ENCODE results near the gene CEACAM19.
"Not testable (repeated sequence)": the region's sequence is repeated elsewhere in the genome, so short reads cannot be mapped to it uniquely, and the experiment has no call there.

CEACAM19 gene

GRCh38 chr19:44720396-44720795 is 49.1 kb downstream of the CEACAM19 start:
- H3K36me3 ChIP-seq (ENCODE audit: insufficient read depth, low read length); H3K27ac ChIP-seq (ENCODE audit: low read depth, low read length); H3K9ac ChIP-seq (ENCODE audit: low read depth, low read length); H3K9me3 ChIP-seq (ENCODE audit: insufficient read depth, low read depth, low read length); H3K4me3 ChIP-seq (ENCODE audit: low read length); H3K27me3 ChIP-seq (ENCODE audit: insufficient read depth, low read length): not testable (repeated sequence)
- peaks cover 15% of the 10 kb centered on the region for H3K4me1 ChIP-seq (ENCODE audit: insufficient read depth, low read length)
- 93% methylated on average over 9 of the region's 9 CpGs for WGBS

- Histone ChIP-seq H3K4me3 (ENCODE audit: low read length) (no peak overlapping the region), H3K9me3 (ENCODE audit: insufficient read depth, low read depth, low read length) (no peaks in the 10 kb centered on the region), H3K9ac (ENCODE audit: low read depth, low read length) (no peak overlapping the region), H3K36me3 (ENCODE audit: insufficient read depth, low read length) (no peaks in the 10 kb centered on the region), H3K27me3 (ENCODE audit: insufficient read depth, low read length) (no peaks in the 10 kb centered on the region; the same call in 1 of the 2 replicates), H3K4me1 (ENCODE audit: insufficient read depth, low read length) (peaks cover 15% of the 10 kb centered on the region), H3K27ac (ENCODE audit: low read depth, low read length) (no peak overlapping the region)
- WGBS = 83% methylated on average over 6 of the region's 6 CpGs
Measured at GRCh38 chr19:44720945-44721344, 49.7 kb downstream of the CEACAM19 start.

- WGBS = 87% methylated on average over 5 of the region's 5 CpGs
- H3K27ac ChIP-seq (ENCODE audit: low read depth, low read length) = not testable (repeated sequence)
Measured at GRCh38 chr19:44721369-44721768, 50.1 kb downstream of the CEACAM19 start.

GRCh38 chr19:44722131-44723121 is 51.1 kb downstream of the CEACAM19 start:
- WGBS = 87% methylated on average over 21 of the region's 21 CpGs
- no peaks in the 10 kb centered on the region for H3K9me3 ChIP-seq (ENCODE audit: insufficient read depth, low read depth, low read length)
- H3K36me3 ChIP-seq (ENCODE audit: insufficient read depth, low read length) = no peaks in the 10 kb centered on the region
- H3K27me3 ChIP-seq (ENCODE audit: insufficient read depth, low read length) = no peaks in the 10 kb centered on the region; the same call in 1 of the 2 replicates
- H3K4me3 ChIP-seq (ENCODE audit: low read length) = no peak overlapping the region
- no peak overlapping the region for H3K27ac ChIP-seq (ENCODE audit: low read depth, low read length)
- H3K9ac ChIP-seq (ENCODE audit: low read depth, low read length) = no peak overlapping the region
- peaks cover 15% of the 10 kb centered on the region for H3K4me1 ChIP-seq (ENCODE audit: insufficient read depth, low read length)

More at GRCh38 chr19:44721369-44721768, 50.1 kb downstream of the CEACAM19 start:
- H3K9ac ChIP-seq (ENCODE audit: low read depth, low read length); H3K9me3 ChIP-seq (ENCODE audit: insufficient read depth, low read depth, low read length); H3K27me3 ChIP-seq (ENCODE audit: insufficient read depth, low read length); H3K4me3 ChIP-seq (ENCODE audit: low read length); H3K36me3 ChIP-seq (ENCODE audit: insufficient read depth, low read length): not testable (repeated sequence)
- H3K4me1 ChIP-seq (ENCODE audit: insufficient read depth, low read length) = peaks cover 15% of the 10 kb centered on the region

- no peak overlapping the region for H3K27ac ChIP-seq (ENCODE audit: low read depth, low read length)
- H3K36me3 ChIP-seq (ENCODE audit: insufficient read depth, low read length) = no peaks in the 10 kb centered on the region
- H3K9me3 ChIP-seq (ENCODE audit: insufficient read depth, low read depth, low read length) = no peaks in the 10 kb centered on the region
- no peak overlapping the region for H3K4me3 ChIP-seq (ENCODE audit: low read length)
- no peaks in the 10 kb centered on the region; the same call in 1 of the 2 replicates for H3K27me3 ChIP-seq (ENCODE audit: insufficient read depth, low read length)
- H3K4me1 ChIP-seq (ENCODE audit: insufficient read depth, low read length) = peaks cover 10% of the 10 kb centered on the region
- no peak overlapping the region for H3K9ac ChIP-seq (ENCODE audit: low read depth, low read length)
- WGBS = 84% methylated on average over 10 of the region's 10 CpGs
Measured at GRCh38 chr19:44723299-44723951, 52.1 kb downstream of the CEACAM19 start.

GRCh38 chr19:44723952-44724319 is 52.7 kb downstream of the CEACAM19 start:
- H3K36me3 ChIP-seq (ENCODE audit: insufficient read depth, low read length) = no peaks in the 10 kb centered on the region
- no peaks in the 10 kb centered on the region; the same call in 1 of the 2 replicates for H3K27me3 ChIP-seq (ENCODE audit: insufficient read depth, low read length)
- peaks cover 6% of the 10 kb centered on the region; the same call in 1 of the 2 replicates for H3K4me1 ChIP-seq (ENCODE audit: insufficient read depth, low read length)
- H3K9ac ChIP-seq (ENCODE audit: low read depth, low read length) = no peak overlapping the region
- 20% methylated on average over 7 of the region's 7 CpGs for WGBS
- no peaks in the 10 kb centered on the region for H3K9me3 ChIP-seq (ENCODE audit: insufficient read depth, low read depth, low read length)
- no peak overlapping the region for H3K4me3 ChIP-seq (ENCODE audit: low read length)
- no peak overlapping the region for H3K27ac ChIP-seq (ENCODE audit: low read depth, low read length)

GRCh38 chr19:44725251-44725650 is 54.0 kb downstream of the CEACAM19 start:
- H3K36me3 ChIP-seq (ENCODE audit: insufficient read depth, low read length) = no peaks in the 10 kb centered on the region
- H3K4me1 ChIP-seq (ENCODE audit: insufficient read depth, low read length) = no peaks in the 10 kb centered on the region
- no peak overlapping the region for H3K27ac ChIP-seq (ENCODE audit: low read depth, low read length)
- 71% methylated on average over 18 of the region's 18 CpGs for WGBS
- H3K27me3 ChIP-seq (ENCODE audit: insufficient read depth, low read length) = no peaks in the 10 kb centered on the region; the same call in 1 of the 2 replicates
- H3K9ac ChIP-seq (ENCODE audit: low read depth, low read length) = no peak overlapping the region
- no peaks in the 10 kb centered on the region for H3K9me3 ChIP-seq (ENCODE audit: insufficient read depth, low read depth, low read length)
- no peak overlapping the region for H3K4me3 ChIP-seq (ENCODE audit: low read length)

- no peak overlapping the region for H3K27ac ChIP-seq (ENCODE audit: low read depth, low read length)
- no peaks in the 10 kb centered on the region; the same call in 1 of the 2 replicates for H3K27me3 ChIP-seq (ENCODE audit: insufficient read depth, low read length)
- no peak overlapping the region for H3K9ac ChIP-seq (ENCODE audit: low read depth, low read length)
- H3K9me3 ChIP-seq (ENCODE audit: insufficient read depth, low read depth, low read length) = no peaks in the 10 kb centered on the region
- 94% methylated on average over 5 of the region's 5 CpGs for WGBS
- no peak overlapping the region for H3K4me3 ChIP-seq (ENCODE audit: low read length)
- H3K36me3 ChIP-seq (ENCODE audit: insufficient read depth, low read length) = no peaks in the 10 kb centered on the region
- no peaks in the 10 kb centered on the region for H3K4me1 ChIP-seq (ENCODE audit: insufficient read depth, low read length)
Measured at GRCh38 chr19:44725684-44726083, 54.4 kb downstream of the CEACAM19 start.

GRCh38 chr19:44726465-44726864 is 55.2 kb downstream of the CEACAM19 start:
- Histone ChIP-seq H3K4me3 (ENCODE audit: low read length) (no peak overlapping the region), H3K27me3 (ENCODE audit: insufficient read depth, low read length) (no peaks in the 10 kb centered on the region; the same call in 1 of the 2 replicates), H3K36me3 (ENCODE audit: insufficient read depth, low read length) (no peaks in the 10 kb centered on the region), H3K4me1 (ENCODE audit: insufficient read depth, low read length) (no peaks in the 10 kb centered on the region), H3K9me3 (ENCODE audit: insufficient read depth, low read depth, low read length) (no peaks in the 10 kb centered on the region), H3K9ac (ENCODE audit: low read depth, low read length) (no peak overlapping the region), H3K27ac (ENCODE audit: low read depth, low read length) (no peak overlapping the region)
- 96% methylated on average over 12 of the region's 12 CpGs for WGBS

- Histone ChIP-seq H3K9me3 (ENCODE audit: insufficient read depth, low read depth, low read length) (no peaks in the 10 kb centered on the region), H3K4me3 (ENCODE audit: low read length) (no peak overlapping the region), H3K36me3 (ENCODE audit: insufficient read depth, low read length) (no peaks in the 10 kb centered on the region), H3K4me1 (ENCODE audit: insufficient read depth, low read length) (no peaks in the 10 kb centered on the region), H3K9ac (ENCODE audit: low read depth, low read length) (no peak overlapping the region), H3K27ac (ENCODE audit: low read depth, low read length) (no peak overlapping the region), H3K27me3 (ENCODE audit: insufficient read depth, low read length) (no peaks in the 10 kb centered on the region; the same call in 1 of the 2 replicates)
- 81% methylated on average over 6 of the region's 6 CpGs for WGBS
Measured at GRCh38 chr19:44728178-44728577, 56.9 kb downstream of the CEACAM19 start.

- Histone ChIP-seq H3K36me3 (ENCODE audit: insufficient read depth, low read length) (no peaks in the 10 kb centered on the region), H3K27ac (ENCODE audit: low read depth, low read length) (no peak overlapping the region), H3K4me1 (ENCODE audit: insufficient read depth, low read length) (no peaks in the 10 kb centered on the region), H3K4me3 (ENCODE audit: low read length) (no peak overlapping the region), H3K9me3 (ENCODE audit: insufficient read depth, low read depth, low read length) (no peaks in the 10 kb centered on the region), H3K9ac (ENCODE audit: low read depth, low read length) (no peak overlapping the region), H3K27me3 (ENCODE audit: insufficient read depth, low read length) (no peaks in the 10 kb centered on the region; the same call in 1 of the 2 replicates)
- 94% methylated on average over 8 of the region's 8 CpGs for WGBS
Measured at GRCh38 chr19:44729516-44730033, 58.3 kb downstream of the CEACAM19 start.
